ENCODE data around the gene BBX.

GRCh38 chr3:107516475-107516874 is 6.3 kb upstream of the BBX start:
- TF ChIP-seq POLR2A (IDR thresholded peaks at IDR 0.05) = no peak
- TF ChIP-seq CTCF (IDR thresholded peaks at IDR 0.05) = no peak

Data from thyroid gland (tissue), 4 donors.